Nephron progenitor cell (in vitro differentiated cells): ENCODE data around the gene P2RY14.

ENCODE experiments used
- DNase-seq: peaks from one replicate; pipeline ENCODE4 v3.0.0; 2021
- H3K27ac Mint-ChIP-seq: 2 replicates; pipeline ENCODE4 v1.8.0; 2021; ENCODE audit warnings: mild to moderate bottlenecking, moderate library complexity, mixed read lengths
- H3K27me3 Mint-ChIP-seq: 2 replicates; pipeline ENCODE4 v1.8.0; 2021; ENCODE audit warnings: mild to moderate bottlenecking, low read depth, mixed read lengths; ENCODE audit not compliant: poor library complexity
- H3K36me3 Mint-ChIP-seq: 2 replicates; pipeline ENCODE4 v1.8.0; 2021; ENCODE audit warnings: low read depth, mixed read lengths
- H3K4me1 Mint-ChIP-seq: 2 replicates; pipeline ENCODE4 v1.8.0; 2021; ENCODE audit warnings: mixed read lengths
- H3K4me3 Mint-ChIP-seq: 2 replicates; pipeline ENCODE4 v1.8.0; 2021; ENCODE audit warnings: mild to moderate bottlenecking, moderate library complexity, mixed read lengths
- H3K9me3 Mint-ChIP-seq: 2 replicates; pipeline ENCODE4 v1.8.0; 2021; ENCODE audit warnings: mild to moderate bottlenecking, moderate library complexity, mixed read lengths
- TF ChIP-seq, protein P1 (sequence below): fragments of 200-600 bp; sonication (generic); IDR thresholded peaks from 2 replicates; pipeline ENCODE4 v1.5.0; 2021; ENCODE audit warnings: antibody characterized with exemption

P2RY14 gene

DNA sequence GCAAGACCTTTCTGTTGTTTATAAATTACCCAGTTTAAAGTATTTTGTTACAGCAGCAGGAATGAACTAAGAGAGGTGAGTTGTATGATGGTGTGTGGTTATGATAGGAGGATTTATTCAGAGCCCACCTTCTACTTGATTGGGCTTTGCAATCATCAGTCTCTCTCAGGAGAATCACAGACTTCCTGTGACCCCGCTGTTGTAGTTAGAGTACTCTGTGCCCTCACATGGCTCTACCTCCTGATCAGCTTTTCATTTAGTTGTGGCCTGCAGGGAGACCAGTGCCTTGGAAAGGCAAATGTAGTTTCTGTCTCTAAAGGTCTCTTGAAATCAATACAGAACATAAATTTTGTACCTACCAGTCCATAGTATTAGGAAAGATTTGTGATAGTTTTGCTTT is 7.6 kb upstream of the P2RY14 start:
- Mint-ChIP-seq H3K9me3 (no peaks in the 10 kb centered on the region), H3K4me1 (peaks cover 23% of the 10 kb centered on the region), H3K36me3 (no peaks in the 10 kb centered on the region), H3K4me3 (no peak overlapping the region), H3K27ac (no peak overlapping the region), H3K27me3 (no peaks in the 10 kb centered on the region)
- DNase-seq, result no peak
- TF ChIP-seq, protein P1, sequence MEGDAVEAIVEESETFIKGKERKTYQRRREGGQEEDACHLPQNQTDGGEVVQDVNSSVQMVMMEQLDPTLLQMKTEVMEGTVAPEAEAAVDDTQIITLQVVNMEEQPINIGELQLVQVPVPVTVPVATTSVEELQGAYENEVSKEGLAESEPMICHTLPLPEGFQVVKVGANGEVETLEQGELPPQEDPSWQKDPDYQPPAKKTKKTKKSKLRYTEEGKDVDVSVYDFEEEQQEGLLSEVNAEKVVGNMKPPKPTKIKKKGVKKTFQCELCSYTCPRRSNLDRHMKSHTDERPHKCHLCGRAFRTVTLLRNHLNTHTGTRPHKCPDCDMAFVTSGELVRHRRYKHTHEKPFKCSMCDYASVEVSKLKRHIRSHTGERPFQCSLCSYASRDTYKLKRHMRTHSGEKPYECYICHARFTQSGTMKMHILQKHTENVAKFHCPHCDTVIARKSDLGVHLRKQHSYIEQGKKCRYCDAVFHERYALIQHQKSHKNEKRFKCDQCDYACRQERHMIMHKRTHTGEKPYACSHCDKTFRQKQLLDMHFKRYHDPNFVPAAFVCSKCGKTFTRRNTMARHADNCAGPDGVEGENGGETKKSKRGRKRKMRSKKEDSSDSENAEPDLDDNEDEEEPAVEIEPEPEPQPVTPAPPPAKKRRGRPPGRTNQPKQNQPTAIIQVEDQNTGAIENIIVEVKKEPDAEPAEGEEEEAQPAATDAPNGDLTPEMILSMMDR, result no peak

- Mint-ChIP-seq H3K4me3 (no peak overlapping the region), H3K27ac (peak overlapping the region; percentile 65), H3K4me1 (peaks cover 41% of the 10 kb centered on the region), H3K36me3 (no peaks in the 10 kb centered on the region), H3K27me3 (no peaks in the 10 kb centered on the region), H3K9me3 (no peaks in the 10 kb centered on the region)
- TF ChIP-seq, protein P1, result no peak
- no peak for DNase-seq
These were observed 5.6 kb upstream of the P2RY14 start for GRCh38 chr3:151283907-151284461.

- DNase-seq, result no peak
- Mint-ChIP-seq H3K27me3 (no peaks in the 10 kb centered on the region), H3K36me3 (no peaks in the 10 kb centered on the region), H3K27ac (no peak overlapping the region), H3K4me1 (peaks cover 47% of the 10 kb centered on the region), H3K4me3 (no peak overlapping the region), H3K9me3 (no peaks in the 10 kb centered on the region)
- TF ChIP-seq, protein P1, result no peak
These were observed 5.0 kb upstream of the P2RY14 start for GRCh38 chr3:151283387-151283786.

GRCh38 chr3:151282921-151283320 is 4.6 kb upstream of the P2RY14 start:
- Mint-ChIP-seq H3K9me3 (no peaks in the 10 kb centered on the region), H3K27me3 (no peaks in the 10 kb centered on the region), H3K4me1 (peaks cover 50% of the 10 kb centered on the region), H3K36me3 (no peaks in the 10 kb centered on the region), H3K4me3 (no peak overlapping the region), H3K27ac (no peak overlapping the region)
- TF ChIP-seq, protein P1, result peak; percentile 67
- DNase-seq, result no peak

GRCh38 chr3:151281671-151282324 is 3.5 kb upstream of the P2RY14 start:
- Mint-ChIP-seq H3K4me3 (no peak overlapping the region), H3K36me3 (no peaks in the 10 kb centered on the region), H3K27me3 (no peaks in the 10 kb centered on the region), H3K27ac (no peak overlapping the region), H3K9me3 (no peaks in the 10 kb centered on the region), H3K4me1 (peaks cover 50% of the 10 kb centered on the region)
- no peak for DNase-seq
- TF ChIP-seq, protein P1, result no peak

GRCh38 chr3:151276687-151277042 is 1.7 kb downstream of the P2RY14 start:
- TF ChIP-seq, protein P1, result no peak
- Mint-ChIP-seq H3K36me3 (peaks cover 4% of the 10 kb centered on the region), H3K27ac (no peak overlapping the region), H3K4me3 (no peak overlapping the region), H3K27me3 (no peaks in the 10 kb centered on the region), H3K9me3 (no peaks in the 10 kb centered on the region), H3K4me1 (peaks cover 27% of the 10 kb centered on the region)
- DNase-seq, result no peak
